HG02852 (cell line): Measurements from ENCODE around the gene TRIM56.
A peak's percentile ranks its signal among the peaks of the same experiment; 100 is the strongest.
"Not testable (repeated sequence)": the region's sequence is repeated elsewhere in the genome, so short reads cannot be mapped to it uniquely, and the experiment has no call there.

Source experiments
- ATAC-seq: cut with Tn5 transposase; IDR thresholded peaks from one replicate; pipeline ENCODE4 v1.9.1; 2021; ENCODE audit warnings: mild to moderate bottlenecking, moderate library complexity; ENCODE audit not compliant: unreplicated experiment

The TRIM56 gene

DNA sequence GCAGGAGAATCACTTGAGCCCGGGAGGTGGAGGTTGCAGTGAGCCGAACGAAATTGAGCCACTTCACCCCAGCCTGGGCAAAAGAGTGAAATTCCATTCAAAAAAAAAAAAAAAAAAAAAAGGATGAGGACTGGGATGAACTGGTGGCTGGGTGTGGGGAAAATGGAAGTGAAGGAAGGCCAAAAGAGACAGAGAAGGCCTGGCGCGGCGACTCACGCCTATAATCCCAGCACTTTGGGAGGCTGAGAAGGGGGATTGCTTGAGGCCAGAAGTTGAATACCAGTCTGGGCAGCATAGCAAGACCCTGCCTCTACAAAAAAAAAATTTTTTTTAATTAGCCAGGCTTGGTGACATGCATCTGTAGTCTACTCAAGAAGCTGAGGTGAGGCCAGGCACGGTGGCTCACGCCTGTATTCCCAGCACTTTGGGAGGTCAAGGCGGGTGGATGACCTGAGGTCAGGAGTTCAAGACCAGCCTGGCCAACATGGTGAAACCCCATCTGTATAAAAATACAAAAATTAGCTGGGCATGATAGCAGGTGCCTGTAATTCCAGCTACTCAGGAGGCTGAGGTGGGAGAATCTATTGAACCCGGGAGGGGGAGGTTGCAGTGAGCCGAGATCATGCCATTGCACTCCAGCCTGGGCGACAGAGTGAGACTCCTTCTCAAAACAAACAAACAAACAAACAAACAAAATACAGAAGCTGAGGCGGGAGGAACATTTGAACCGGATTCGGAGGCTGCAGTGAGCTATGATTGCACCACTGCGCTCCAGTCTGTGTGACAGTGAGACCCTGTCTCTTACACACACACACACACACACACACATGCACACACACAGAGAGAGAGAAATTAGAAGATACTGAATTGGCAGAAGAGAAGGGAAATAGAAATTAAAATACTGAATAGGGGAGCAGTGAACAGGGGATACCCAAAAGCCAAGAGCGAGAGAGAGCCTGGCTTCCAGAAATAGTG, 47.6 kb downstream of the TRIM56 start:
- not testable (repeated sequence) for ATAC-seq

DNA sequence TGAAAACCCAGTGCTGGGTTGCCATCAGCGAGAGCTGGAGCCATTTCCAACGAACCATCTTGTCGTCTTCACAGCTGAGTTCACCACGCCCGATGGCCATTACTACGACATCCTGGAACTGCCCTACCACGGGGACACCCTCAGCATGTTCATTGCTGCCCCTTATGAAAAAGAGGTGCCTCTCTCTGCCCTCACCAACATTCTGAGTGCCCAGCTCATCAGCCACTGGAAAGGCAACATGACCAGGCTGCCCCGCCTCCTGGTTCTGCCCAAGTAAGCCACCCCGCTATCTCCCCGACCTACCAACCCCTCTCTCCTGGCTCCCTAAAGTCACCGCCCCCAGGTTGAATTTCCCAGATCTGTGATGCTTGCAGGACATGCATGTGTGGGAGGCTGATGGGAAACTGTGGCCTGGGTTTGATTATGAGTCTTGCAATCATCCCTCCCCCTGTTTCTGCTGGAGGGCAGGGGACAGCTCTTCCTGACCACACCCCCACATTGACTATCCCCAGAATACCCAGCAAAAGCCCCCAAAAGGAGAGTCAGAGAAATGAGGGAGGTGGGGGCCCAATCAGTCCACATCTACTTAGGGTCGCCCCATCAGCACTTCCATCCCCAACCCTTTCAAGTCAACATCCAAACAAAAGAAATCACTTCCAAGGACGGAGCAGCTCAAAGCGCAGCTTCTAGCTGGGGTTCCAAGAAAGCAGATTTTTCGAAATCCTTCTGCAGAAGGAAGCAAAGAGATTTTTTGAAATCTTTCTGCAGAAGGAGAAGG, 48.5 kb downstream of the TRIM56 start:
- ATAC-seq, result no peak

DNA sequence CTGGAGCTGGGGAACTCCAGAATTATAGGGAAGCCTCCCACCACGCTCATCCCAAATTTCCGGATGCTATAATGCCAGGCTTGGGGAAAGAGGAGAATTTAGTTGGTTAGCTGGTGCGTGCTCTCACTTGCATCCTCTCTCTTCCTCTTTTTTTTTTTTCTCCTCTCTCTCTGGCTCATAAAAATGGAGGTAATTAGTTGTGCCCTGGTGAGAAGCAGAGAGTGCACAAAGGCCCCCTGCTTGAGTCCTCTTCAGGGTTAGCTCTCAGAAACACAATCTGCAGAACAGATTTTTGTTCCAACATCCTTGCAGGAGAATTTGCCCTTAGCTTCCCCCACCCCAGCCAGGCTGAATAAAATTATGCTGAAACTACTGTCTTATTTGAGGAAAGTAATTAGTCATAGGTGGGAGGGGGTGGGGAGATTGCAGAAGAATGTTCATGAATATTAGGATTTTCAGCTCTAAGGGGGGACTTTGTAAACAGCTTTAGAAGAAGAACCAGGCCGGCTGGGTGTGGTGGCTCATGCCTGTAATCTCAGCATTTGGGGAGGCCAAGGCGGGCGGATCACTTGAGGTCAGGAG, 49.2 kb downstream of the TRIM56 start:
- ATAC-seq, result no peak

DNA sequence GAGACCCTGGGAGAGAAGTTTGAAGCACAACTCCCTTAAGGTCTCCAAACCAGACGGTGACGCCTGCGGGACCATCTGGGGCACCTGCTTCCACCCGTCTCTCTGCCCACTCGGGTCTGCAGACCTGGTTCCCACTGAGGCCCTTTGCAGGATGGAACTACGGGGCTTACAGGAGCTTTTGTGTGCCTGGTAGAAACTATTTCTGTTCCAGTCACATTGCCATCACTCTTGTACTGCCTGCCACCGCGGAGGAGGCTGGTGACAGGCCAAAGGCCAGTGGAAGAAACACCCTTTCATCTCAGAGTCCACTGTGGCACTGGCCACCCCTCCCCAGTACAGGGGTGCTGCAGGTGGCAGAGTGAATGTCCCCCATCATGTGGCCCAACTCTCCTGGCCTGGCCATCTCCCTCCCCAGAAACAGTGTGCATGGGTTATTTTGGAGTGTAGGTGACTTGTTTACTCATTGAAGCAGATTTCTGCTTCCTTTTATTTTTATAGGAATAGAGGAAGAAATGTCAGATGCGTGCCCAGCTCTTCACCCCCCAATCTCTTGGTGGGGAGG, 52.5 kb downstream of the TRIM56 start:
- no peak for ATAC-seq

DNA sequence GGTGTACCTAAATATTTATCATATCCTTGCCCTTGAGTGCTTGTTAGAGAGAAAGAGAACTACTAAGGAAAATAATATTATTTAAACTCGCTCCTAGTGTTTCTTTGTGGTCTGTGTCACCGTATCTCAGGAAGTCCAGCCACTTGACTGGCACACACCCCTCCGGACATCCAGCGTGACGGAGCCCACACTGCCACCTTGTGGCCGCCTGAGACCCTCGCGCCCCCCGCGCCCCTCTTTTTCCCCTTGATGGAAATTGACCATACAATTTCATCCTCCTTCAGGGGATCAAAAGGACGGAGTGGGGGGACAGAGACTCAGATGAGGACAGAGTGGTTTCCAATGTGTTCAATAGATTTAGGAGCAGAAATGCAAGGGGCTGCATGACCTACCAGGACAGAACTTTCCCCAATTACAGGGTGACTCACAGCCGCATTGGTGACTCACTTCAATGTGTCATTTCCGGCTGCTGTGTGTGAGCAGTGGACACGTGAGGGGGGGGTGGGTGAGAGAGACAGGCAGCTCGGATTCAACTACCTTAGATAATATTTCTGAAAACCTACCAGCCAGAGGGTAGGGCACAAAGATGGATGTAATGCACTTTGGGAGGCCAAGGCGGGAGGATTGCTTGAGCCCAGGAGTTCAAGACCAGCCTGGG, 53.1 kb downstream of the TRIM56 start:
- peak; percentile 62 for ATAC-seq

DNA sequence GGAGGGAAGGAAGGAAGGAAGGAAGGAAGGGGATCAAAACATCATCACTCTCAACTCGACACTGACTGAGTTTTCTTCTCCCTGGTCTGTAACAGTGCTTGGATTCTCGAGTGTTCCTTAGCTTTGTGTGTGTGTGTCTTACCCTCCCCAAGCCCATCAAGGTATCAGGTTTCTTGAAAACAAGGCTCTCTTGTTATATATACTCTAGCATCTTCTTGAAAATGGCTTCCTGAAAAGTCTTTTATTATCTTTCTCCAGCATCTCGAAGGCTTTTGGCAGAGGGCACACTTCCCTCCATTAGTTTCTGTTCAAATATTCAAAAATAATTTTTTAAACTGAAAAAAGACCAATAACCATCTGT, 55.0 kb downstream of the TRIM56 start:
- ATAC-seq, result no peak

DNA sequence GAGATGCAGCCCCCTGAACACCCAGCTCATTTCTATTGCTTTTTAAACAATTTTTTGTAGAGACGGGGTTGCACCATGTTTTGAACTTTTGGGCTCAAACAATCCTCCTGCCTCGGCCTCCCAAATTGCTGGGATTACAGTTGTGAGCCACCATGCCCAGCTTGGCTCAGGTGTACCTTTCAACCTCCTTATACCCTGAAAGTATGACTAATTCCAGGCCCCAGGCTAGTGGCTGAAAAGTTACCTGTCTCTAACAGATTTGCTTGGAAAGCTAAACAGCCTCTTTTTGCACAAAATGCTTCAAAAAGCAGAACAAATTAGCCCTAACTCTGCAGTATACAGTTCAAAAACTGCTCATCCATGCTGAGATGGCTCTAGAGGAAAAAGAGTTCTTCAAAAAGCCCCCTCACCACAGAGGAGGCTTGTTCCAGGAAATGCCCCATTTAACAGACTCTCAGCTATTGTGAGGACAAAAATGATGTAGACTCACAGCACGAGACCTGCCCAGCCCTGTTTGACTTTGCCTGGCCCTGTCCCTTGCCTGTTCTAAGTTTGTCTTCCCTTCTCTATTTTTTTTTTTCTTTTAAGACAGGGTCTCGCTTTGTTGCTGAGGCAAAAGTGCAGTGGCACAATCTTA, 55.6 kb downstream of the TRIM56 start:
- no peak for ATAC-seq
